OCI-LY3 (cell line): ENCODE data around the gene VASN.

Experiments
- CTCF ChIP-seq: fragments of 200-600, 300-600 bp; sonication (generic); IDR thresholded peaks from 2 replicates; pipeline ENCODE4 v1.5.1; 2014; ENCODE audit warnings: antibody characterized with exemption, low read length, low read depth
- EZH2phosphoT487 ChIP-seq: fragments of 200-600 bp; shearing (Covaris generic); IDR thresholded peaks from 2 replicates; pipeline ENCODE4 v1.6.1; 2018; ENCODE audit warnings: antibody characterized with exemption, mixed run types, low read depth

DNA sequence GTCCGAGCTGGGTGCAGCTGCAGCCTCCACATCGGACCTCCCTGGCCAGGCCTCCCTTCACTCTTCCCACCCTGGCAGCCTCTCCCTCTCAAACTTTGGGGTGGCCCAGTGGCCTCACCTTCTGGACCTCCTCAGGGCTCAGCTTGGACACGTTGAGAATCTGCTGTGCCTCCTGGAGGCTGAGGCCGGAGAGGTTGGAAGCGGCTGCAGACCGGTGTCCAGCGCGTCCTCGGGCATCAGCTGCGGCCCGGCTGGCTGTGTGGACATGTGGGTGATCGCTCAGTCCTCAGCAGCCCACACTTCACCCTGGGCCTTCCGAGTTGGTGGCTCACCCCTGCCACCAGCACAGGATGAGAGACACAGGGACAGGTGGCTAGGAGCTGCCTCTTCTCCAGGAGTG lies 30.4 kb upstream of the VASN start:
- no peak for TF ChIP-seq CTCF
- TF ChIP-seq EZH2phosphoT487 = no peak
